ENCODE data around the gene SFXN2. TPM values are rescaled to one million over a fixed set of nuclear protein-coding genes. Genes with fewer than 3 reads are reported as not detected.

SFXN2 gene
- total and polyA plus RNA-seq, 7 experiments from 2014 or later = 11.4 to 32.1 (median 17.5) TPM

Other genes starting within 250 kb of the SFXN2 start
- 10 to 100 TPM; 47.5 to 69.4 (median 58.9) TPM for gene ACTR1A, start 211.9 kb upstream of the SFXN2 start, total RNA-seq
- 10 to 100 TPM; 49.8 to 66.0 TPM for gene ACTR1A, start 211.9 kb upstream of the SFXN2 start, polyA plus RNA-seq
- 10 to 100 TPM; 10.7 to 17.5 (median 16.1) TPM for gene SUFU, start 210.7 kb upstream of the SFXN2 start, total RNA-seq
- 10 to 100 TPM in 1 of 2 donors, 1 to 10 TPM in 1; 2.9 to 10.8 TPM for gene SUFU, start 210.7 kb upstream of the SFXN2 start, polyA plus RNA-seq
- gene TRIM8, start 70.2 kb upstream of the SFXN2 start, total RNA-seq = 10 to 100 TPM; 55.2 to 88.7 (median 59.1) TPM
- 10 to 100 TPM; 23.9 to 50.5 TPM for gene TRIM8, start 70.2 kb upstream of the SFXN2 start, polyA plus RNA-seq
- gene ARL3, start 239 bp upstream of the SFXN2 start, total RNA-seq = 1 to 10 TPM; 1.3 to 5.1 (median 2.9) TPM
- 1 to 10 TPM; 2.2 to 3.4 TPM for gene ARL3, start 239 bp upstream of the SFXN2 start, polyA plus RNA-seq
- 10 to 100 TPM; 20.5 to 37.9 (median 34.1) TPM for gene WBP1L, start 29.3 kb downstream of the SFXN2 start, total RNA-seq
- gene WBP1L, start 29.3 kb downstream of the SFXN2 start, polyA plus RNA-seq = 10 to 100 TPM; 19.4 to 30.3 TPM
- gene CYP17A1, start 122.8 kb downstream of the SFXN2 start, total RNA-seq = not detected
- not detected for gene CYP17A1, start 122.8 kb downstream of the SFXN2 start, polyA plus RNA-seq
- gene BORCS7, start 139.6 kb downstream of the SFXN2 start, total RNA-seq = 10 to 100 TPM; 11.6 to 20.2 (median 13.3) TPM
- gene BORCS7, start 139.6 kb downstream of the SFXN2 start, polyA plus RNA-seq = 10 to 100 TPM; 30.0 to 56.5 TPM
- 1 to 10 TPM in 4 of 5 experiments, under 1 TPM in 1; 0.39 to 3.7 (median 2.1) TPM for gene AS3MT, start 154.8 kb downstream of the SFXN2 start, total RNA-seq
- under 1 TPM in 1 of 2 donors, not detected in 1; 0.08 TPM for gene AS3MT, start 154.8 kb downstream of the SFXN2 start, polyA plus RNA-seq
- gene CNNM2, start 203.7 kb downstream of the SFXN2 start, total RNA-seq = 10 to 100 TPM in 3 of 5 experiments, 1 to 10 TPM in 2; 9.3 to 17.5 (median 12.0) TPM
- 1 to 10 TPM; 4.3 to 6.7 TPM for gene CNNM2, start 203.7 kb downstream of the SFXN2 start, polyA plus RNA-seq

Measured in naive thymus-derived CD4-positive, alpha-beta T cell (primary cell).